ENCODE data around the gene EXOC1. TPM values are rescaled to one million over a fixed set of nuclear protein-coding genes. Genes with fewer than 3 reads are reported as not detected.
"Not testable (repeated sequence)": the region's sequence is repeated elsewhere in the genome, so short reads cannot be mapped to it uniquely, and the experiment has no call there.

The EXOC1 gene, protein sequence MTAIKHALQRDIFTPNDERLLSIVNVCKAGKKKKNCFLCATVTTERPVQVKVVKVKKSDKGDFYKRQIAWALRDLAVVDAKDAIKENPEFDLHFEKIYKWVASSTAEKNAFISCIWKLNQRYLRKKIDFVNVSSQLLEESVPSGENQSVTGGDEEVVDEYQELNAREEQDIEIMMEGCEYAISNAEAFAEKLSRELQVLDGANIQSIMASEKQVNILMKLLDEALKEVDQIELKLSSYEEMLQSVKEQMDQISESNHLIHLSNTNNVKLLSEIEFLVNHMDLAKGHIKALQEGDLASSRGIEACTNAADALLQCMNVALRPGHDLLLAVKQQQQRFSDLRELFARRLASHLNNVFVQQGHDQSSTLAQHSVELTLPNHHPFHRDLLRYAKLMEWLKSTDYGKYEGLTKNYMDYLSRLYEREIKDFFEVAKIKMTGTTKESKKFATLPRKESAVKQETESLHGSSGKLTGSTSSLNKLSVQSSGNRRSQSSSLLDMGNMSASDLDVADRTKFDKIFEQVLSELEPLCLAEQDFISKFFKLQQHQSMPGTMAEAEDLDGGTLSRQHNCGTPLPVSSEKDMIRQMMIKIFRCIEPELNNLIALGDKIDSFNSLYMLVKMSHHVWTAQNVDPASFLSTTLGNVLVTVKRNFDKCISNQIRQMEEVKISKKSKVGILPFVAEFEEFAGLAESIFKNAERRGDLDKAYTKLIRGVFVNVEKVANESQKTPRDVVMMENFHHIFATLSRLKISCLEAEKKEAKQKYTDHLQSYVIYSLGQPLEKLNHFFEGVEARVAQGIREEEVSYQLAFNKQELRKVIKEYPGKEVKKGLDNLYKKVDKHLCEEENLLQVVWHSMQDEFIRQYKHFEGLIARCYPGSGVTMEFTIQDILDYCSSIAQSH
- total RNA-seq = 53.3 TPM

GRCh38 chr4:55853484-55854046 is at the start of gene EXOC1:
Gene EXOC1 (plus strand): TSS chr4:55853648. CDS start chr4:55858324, 4,676 bp downstream.
- DNase-seq (ENCODE audit: low spot score) = peak; percentile 99

DNA sequence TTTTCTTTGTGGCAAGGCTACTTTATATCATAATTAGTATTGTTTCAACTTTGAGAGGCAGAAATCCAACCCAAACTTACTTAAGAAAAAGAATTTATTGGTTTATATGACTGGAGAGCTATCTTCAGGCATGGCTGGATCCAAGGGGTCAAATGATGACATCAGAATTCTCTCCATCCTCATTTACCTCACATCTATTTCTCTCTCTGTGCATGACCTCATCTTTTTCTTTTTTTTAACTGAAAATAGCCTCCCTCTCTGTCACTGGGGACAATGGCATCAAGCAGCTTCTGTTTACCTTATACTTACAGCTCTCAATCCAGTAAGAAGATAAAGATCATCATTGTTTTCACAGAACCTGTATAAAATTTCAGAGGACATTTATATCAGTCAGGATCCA is 45.9 kb upstream of the EXOC1 start:
- DNase-seq (ENCODE audit: low spot score) = no peak

- no peak for DNase-seq (ENCODE audit: low spot score)
These were observed 45.3 kb upstream of the EXOC1 start for GRCh38 chr4:55808186-55808585.

GRCh38 chr4:55808632-55809031 is 44.8 kb upstream of the EXOC1 start:
- no peak for DNase-seq (ENCODE audit: low spot score)

DNA sequence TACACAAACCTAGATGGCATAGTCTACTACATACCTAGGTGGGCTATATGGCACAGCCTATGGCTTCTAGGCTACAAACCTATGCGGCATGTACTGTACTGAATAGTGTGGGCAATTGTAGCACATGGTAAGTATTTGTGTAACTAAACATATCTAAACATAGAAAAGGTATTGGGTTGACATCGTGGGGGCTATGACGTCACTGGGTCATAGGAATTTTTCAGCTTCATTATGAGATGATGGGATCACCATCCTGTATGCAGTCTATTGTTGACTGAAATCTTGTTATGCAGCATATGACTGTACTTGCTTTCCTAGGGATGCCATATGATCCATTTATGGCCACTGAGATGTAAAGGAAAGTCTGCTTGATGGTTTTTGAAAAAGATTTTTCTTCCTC is 35.8 kb upstream of the EXOC1 start:
- DNase-seq (ENCODE audit: low spot score) = no peak

DNA sequence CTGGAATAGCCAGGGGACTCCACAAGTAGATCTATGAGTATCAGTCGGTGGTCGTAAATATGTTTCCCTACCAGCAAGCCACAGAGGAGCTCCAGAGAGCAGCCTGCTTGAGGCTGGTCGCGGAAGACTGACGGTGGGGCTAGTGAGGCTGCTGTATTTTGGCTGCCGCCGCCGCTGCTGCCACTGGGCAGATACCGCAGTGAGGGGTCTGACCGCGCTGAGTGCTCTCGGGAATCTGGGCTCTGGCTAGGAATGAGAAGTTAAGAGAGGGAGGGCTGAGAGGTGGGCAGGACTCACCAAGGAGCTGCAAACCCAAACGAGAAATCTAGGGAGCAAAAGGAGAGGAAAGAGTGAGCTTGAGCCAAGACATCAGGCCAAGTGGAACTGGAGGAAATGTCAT is 33.8 kb upstream of the EXOC1 start, which contains the start of gene EXOC1L:
Gene EXOC1L (plus strand): TSS at position 157 of the 400 bp plus-strand sequence. CDS start 237 bp downstream, at position 394.
- no peak for DNase-seq (ENCODE audit: low spot score)

- DNase-seq (ENCODE audit: low spot score) = no peak
These were observed 33.2 kb upstream of the EXOC1 start for GRCh38 chr4:55820279-55820678.

DNA sequence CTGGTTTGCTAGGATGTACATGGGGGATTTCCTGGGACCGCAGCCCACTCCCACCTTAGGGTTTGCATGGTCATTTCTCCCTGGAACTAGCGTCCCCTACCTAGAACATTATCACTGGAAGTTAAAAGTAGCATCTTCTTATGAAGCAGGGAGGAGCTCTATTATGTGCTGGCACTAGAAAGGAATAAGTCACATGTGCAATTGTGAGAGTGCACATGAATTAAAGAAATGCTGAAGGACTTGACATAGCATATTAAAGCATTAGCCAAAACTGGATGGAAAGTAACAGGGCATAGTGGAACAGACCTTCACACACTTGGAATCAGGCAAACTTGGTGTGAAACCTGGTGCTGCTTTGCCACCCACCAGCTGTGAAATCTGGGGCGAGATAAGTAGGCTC is 31.1 kb upstream of the EXOC1 start:
- DNase-seq (ENCODE audit: low spot score) = no peak

DNA sequence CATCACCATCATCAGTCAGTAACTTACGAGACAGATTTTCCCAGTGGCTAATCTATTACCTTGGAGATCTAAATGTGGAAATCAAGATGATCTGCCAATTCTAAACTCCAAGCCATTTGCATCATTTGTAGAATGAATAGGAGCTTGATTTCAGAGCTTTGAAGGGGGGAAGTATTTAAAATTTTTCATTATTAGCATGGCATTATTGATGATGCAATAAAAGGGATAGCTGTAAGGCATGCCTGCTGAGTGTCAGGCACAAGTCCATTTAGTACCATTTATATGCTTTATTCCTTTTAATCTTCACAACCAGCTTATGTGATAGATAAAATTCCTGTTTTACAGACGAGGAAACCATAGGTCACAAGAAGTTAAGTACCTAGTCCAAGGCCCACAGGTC is 28.6 kb upstream of the EXOC1 start:
- DNase-seq (ENCODE audit: low spot score) = no peak

DNA sequence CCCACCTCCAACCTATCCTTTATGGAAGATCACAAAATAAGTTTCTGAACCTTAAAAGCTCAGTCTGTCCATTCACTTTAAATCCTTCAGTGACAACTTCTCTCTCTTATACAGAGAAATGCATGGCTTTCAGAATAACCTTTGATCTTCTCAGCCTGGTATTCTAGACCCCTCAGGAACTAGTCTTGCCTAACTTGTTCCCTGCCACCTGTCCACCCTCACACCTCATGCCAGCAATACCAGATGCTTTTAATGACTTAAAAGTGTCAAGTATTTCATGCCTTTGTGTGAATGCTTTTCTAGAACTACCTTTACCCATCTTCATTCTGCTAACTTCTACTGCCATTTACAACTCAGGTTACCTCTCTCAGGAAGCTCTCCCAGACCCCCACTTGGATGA is 26.5 kb upstream of the EXOC1 start:
- no peak for DNase-seq (ENCODE audit: low spot score)

- DNase-seq (ENCODE audit: low spot score) = no peak
These were observed 25.9 kb upstream of the EXOC1 start for GRCh38 chr4:55827582-55827981.

DNA sequence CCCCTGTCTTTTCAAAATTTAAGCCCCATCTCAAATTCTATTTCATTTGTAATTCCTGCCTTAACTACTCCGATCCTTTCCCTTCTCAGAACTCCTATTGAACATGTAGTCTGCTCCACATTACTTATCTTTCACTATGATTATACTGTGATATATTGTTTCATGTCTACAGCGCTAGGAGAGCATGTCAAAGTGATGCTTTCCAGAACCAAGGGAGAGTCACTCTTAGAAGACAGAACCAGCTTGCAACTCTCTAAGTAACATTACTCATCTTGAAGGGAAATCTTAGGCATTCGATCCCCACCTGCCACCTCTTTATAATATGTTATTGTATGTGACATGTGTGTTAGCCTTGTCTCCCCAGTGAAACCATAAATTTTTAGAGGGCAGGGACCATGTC is 23.4 kb upstream of the EXOC1 start:
- no peak for DNase-seq (ENCODE audit: low spot score)

- DNase-seq (ENCODE audit: low spot score) = no peak
These were observed 22.7 kb upstream of the EXOC1 start for GRCh38 chr4:55830716-55831115.

- DNase-seq (ENCODE audit: low spot score) = no peak
These were observed 19.2 kb upstream of the EXOC1 start for GRCh38 chr4:55834086-55834795.

- DNase-seq (ENCODE audit: low spot score) = no peak
These were observed 15.5 kb upstream of the EXOC1 start for GRCh38 chr4:55837903-55838302.

DNA sequence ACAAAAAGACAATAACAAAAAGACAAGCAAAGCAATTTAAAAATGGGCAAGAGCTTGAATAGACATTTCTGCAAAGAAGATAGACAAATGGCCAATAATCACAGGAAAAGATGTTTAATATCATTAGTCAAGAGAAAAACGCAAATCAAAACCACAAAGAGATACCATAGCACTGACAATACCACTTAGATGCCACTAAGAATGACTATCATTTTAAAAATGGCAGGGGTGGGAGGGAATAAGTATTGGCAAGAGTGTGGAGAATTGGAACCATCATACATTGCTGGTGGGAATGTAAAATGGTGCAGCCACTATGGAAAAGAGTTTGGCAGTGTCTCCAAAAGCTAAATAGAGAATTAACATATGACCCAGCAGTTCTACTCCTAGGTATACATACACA is 15.1 kb upstream of the EXOC1 start:
- no peak for DNase-seq (ENCODE audit: low spot score)

DNA sequence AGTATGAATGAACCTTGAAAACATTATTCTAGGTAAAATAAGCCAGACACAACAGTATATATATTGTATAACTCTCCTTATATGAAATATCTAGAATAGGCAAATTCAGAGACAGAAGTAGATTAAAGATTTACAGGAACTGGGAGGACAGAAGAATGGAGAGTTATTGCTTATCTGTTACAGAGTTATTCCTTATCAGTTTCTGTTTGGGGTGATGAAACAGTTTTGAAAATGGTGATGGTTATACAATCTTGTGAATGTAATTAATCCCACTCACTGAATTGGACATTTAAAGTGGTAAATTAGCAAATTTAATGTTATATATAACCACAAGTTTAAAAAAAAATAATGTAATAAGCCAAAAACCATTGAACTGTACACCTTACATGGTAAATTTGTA is 14.5 kb upstream of the EXOC1 start:
- no peak for DNase-seq (ENCODE audit: low spot score)

DNA sequence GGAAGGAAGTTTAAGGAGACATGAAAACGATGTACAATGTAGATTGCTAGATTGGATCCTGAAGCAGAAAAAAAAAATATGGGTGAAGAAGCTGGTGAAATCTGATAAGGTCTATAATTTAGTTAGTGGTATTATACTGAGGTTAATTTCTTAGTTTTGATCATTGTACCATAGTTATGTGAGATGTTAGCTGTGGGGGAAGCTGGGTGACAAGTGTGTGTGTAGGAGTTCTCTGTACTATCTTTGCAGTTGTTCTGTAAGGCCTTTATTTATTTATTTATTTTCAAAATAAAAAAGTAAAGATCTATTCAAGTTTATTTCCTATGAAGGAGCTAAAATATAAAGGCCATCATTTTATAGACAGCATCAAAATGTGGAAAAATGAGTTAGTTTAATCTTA is 12.5 kb upstream of the EXOC1 start:
- no peak for DNase-seq (ENCODE audit: low spot score)

GRCh38 chr4:55841373-55842239 is 11.8 kb upstream of the EXOC1 start:
- DNase-seq (ENCODE audit: low spot score) = not testable (repeated sequence)

GRCh38 chr4:55842312-55842711 is 11.1 kb upstream of the EXOC1 start:
- DNase-seq (ENCODE audit: low spot score) = not testable (repeated sequence)

- DNase-seq (ENCODE audit: low spot score) = no peak
These were observed 3.7 kb upstream of the EXOC1 start for GRCh38 chr4:55849724-55850123.
